DND-41 (cell line): ENCODE results near the gene N4BP2.

Source experiments
- ATAC-seq: fragments of 200-7000 bp; cut with Tn5 transposase; 3 replicates; pipeline ENCODE4 v1.9.1; 2021; ENCODE audit warnings: low read depth; ENCODE audit not compliant: insufficient read depth
- DNase-seq: peaks from one replicate; pipeline ENCODE4 v3.0.0-alpha.2; 2020
- H2AFZ ChIP-seq: 2 replicates; pipeline ENCODE4 v1.6.0; 2012; ENCODE audit warnings: low read depth, low read length
- H3K27ac ChIP-seq: 2 replicates; pipeline ENCODE4 v1.5.1; 2012; ENCODE audit warnings: low read length, inconsistent platforms
- H3K27me3 ChIP-seq: fragments of 200-600 bp; sonication (generic); 2 replicates; pipeline ENCODE4 v1.6.0; 2012; ENCODE audit warnings: low read length, mild to moderate bottlenecking, inconsistent platforms; ENCODE audit not compliant: insufficient read depth, poor library complexity
- H3K36me3 ChIP-seq: 2 replicates; pipeline ENCODE4 v1.5.1; 2012; ENCODE audit warnings: low read length, inconsistent platforms; ENCODE audit not compliant: insufficient read depth
- H3K4me1 ChIP-seq: 2 replicates; pipeline ENCODE4 v1.5.1; 2012; ENCODE audit warnings: mild to moderate bottlenecking, low read length; ENCODE audit not compliant: insufficient read depth
- H3K4me2 ChIP-seq: 2 replicates; pipeline ENCODE4 v1.6.0; 2012; ENCODE audit warnings: mild to moderate bottlenecking, moderate library complexity, low read length, inconsistent platforms; ENCODE audit not compliant: insufficient read depth
- H3K4me3 ChIP-seq, 2 experiments: fragments of 200-600 bp in 1 of 2; shearing (Covaris generic) in 1 of 2; 2 replicates each; pipeline ENCODE4 v1.5.1; 2012 to 2016; ENCODE audit warnings: inconsistent platforms in 2 of 2, low read length in 2 of 2, mild to moderate bottlenecking in 2 of 2, low read depth in 1 of 2, moderate library complexity in 1 of 2
- H3K79me2 ChIP-seq: 2 replicates; pipeline ENCODE4 v1.6.0; 2012; ENCODE audit warnings: low read length, inconsistent platforms; ENCODE audit not compliant: insufficient read depth
- H3K9ac ChIP-seq: 2 replicates; pipeline ENCODE4 v1.6.0; 2012; ENCODE audit warnings: low read depth, mild to moderate bottlenecking, inconsistent platforms, low read length, moderate library complexity
- H3K9me3 ChIP-seq: 2 replicates; pipeline ENCODE4 v1.5.1; 2012; ENCODE audit warnings: low read length, moderate library complexity, mild to moderate bottlenecking, inconsistent platforms; ENCODE audit not compliant: insufficient read depth, severe bottlenecking
- H4K20me1 ChIP-seq: 2 replicates; pipeline ENCODE4 v1.6.0; 2012; ENCODE audit warnings: low read length; ENCODE audit not compliant: insufficient read depth
- EZH2 ChIP-seq: IDR thresholded peaks from 3 replicates; pipeline ENCODE4 v1.6.1; 2012; ENCODE audit warnings: borderline replicate concordance, low read depth, mild to moderate bottlenecking, moderate library complexity, low read length, inconsistent platforms; ENCODE audit not compliant: severe bottlenecking
- TF ChIP-seq, protein P1 (sequence below): IDR thresholded peaks from 2 replicates; pipeline ENCODE4 v1.5.1; 2012; ENCODE audit warnings: borderline replicate concordance, low read length, moderate library complexity, mild to moderate bottlenecking; ENCODE audit not compliant: poor library complexity, severe bottlenecking; ENCODE audit errors: extremely low read depth

Gene N4BP2

DNA sequence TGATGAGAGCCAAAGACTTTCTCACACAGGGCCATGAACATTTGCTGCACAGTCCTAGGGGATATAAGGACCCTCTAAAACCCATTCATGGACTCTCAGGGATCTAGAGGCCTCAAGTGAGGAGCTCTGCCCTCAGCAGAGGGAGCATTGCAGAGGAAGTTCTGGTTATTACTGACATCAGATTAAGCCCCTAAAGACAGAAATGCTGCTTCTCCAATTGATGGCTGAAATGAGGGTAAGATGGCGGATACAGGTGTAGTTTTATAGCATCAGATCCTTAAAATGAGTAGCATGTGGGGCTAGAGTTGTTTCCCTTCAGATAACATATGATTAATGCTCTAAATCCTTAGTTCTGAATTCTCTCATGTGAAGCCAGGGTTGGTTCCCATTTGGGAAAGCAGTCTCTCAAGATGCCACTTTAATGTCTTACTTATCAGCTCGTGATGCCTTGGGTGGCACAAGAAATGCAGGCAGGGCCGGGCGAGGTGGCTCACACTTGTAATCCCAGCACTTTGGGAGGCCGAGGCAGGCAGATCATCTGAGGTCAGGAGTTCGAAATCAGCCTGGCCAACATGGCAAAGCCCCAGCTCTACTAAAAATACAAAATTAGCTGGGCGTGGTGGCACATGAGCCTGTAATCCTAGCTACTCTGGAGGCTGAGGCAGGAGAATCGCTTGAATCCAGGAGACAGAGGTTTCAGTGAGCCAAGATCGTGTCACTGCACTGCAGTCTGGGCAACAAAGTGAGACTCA, 148.0 kb downstream of the N4BP2 start:
- peaks cover 95% of the 10 kb centered on the region for H3K4me1 ChIP-seq
- peaks cover 87% of the 10 kb centered on the region for H4K20me1 ChIP-seq
- H3K4me2 ChIP-seq = peak overlapping the region; percentile 74
- ATAC-seq (no peak; the same call in 2 of the 3 replicates), DNase-seq (no peak)
- H3K9ac ChIP-seq = peak overlapping the region; percentile 19
- TF ChIP-seq, protein P1, sequence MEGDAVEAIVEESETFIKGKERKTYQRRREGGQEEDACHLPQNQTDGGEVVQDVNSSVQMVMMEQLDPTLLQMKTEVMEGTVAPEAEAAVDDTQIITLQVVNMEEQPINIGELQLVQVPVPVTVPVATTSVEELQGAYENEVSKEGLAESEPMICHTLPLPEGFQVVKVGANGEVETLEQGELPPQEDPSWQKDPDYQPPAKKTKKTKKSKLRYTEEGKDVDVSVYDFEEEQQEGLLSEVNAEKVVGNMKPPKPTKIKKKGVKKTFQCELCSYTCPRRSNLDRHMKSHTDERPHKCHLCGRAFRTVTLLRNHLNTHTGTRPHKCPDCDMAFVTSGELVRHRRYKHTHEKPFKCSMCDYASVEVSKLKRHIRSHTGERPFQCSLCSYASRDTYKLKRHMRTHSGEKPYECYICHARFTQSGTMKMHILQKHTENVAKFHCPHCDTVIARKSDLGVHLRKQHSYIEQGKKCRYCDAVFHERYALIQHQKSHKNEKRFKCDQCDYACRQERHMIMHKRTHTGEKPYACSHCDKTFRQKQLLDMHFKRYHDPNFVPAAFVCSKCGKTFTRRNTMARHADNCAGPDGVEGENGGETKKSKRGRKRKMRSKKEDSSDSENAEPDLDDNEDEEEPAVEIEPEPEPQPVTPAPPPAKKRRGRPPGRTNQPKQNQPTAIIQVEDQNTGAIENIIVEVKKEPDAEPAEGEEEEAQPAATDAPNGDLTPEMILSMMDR = no peak
- TF ChIP-seq EZH2 = no peak
- H3K27ac ChIP-seq = peak overlapping the region; percentile 65
- peaks cover 66% of the 10 kb centered on the region for H3K36me3 ChIP-seq
- no peaks in the 10 kb centered on the region for H3K27me3 ChIP-seq
- no peaks in the 10 kb centered on the region for H3K9me3 ChIP-seq
- peaks cover 100% of the 10 kb centered on the region for H3K79me2 ChIP-seq
- no peak overlapping the region for H2AFZ ChIP-seq
- H3K4me3 ChIP-seq = peak overlapping the region in 1 of 2 experiments; percentile 35; a peak in 2 of 4 replicates

DNA sequence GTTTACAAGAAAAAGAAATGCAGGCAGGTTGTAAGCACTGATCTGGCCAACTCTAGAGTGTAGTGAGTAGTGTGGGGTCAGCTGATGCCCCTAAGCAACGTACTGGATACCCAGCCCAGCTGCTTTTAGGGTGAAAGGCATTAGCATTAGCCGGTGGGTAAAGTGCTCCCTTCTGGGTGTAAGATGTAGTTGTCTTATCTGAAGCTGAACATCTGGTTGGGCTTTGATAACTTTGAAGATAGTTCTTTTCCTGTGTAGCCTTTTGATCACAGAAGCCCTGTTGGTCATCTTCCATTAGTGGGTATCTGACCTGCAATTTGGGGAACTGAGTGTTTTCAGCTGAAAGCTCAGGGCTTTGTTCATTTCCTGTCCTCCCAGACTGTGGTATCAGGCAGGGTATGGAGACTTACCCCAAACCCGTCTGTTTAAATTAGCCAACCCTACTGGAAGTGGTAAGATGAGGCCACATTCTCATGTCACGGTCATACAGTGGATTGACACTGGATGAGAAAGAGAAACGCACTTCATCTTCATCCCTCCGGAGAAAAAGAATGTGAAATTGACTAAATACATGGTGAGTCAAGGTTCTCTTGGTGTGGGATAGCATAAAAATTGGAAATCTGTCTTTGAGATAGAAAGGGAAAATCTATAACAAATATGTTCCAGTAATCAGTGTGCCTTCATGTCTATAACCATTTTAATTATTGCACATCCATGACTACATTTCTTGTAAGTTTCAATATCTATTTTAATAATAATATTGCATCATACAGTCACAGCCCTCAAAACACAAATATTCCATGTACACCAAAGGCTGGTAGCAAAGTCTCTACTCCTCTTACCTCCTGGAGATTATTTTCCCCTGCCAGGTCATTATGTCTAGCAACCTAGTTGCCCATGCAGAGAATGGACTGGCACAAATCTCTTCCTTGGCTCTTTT, 148.9 kb downstream of the N4BP2 start:
- Histone ChIP-seq H3K9ac (peak overlapping the region; percentile 20), H2AFZ (no peak overlapping the region), H3K9me3 (no peaks in the 10 kb centered on the region), H3K27ac (peak overlapping the region; percentile 65), H3K36me3 (peaks cover 73% of the 10 kb centered on the region), H3K27me3 (no peaks in the 10 kb centered on the region), H3K4me3 (peak overlapping the region in 1 of 2 experiments; percentile 35; a peak in 2 of 4 replicates), H4K20me1 (peaks cover 87% of the 10 kb centered on the region), H3K4me1 (peaks cover 95% of the 10 kb centered on the region), H3K79me2 (peaks cover 100% of the 10 kb centered on the region), H3K4me2 (peak overlapping the region; percentile 74)
- peak; percentile 42 for DNase-seq
- ATAC-seq = peak; percentile 68
- TF ChIP-seq EZH2 = no peak

DNA sequence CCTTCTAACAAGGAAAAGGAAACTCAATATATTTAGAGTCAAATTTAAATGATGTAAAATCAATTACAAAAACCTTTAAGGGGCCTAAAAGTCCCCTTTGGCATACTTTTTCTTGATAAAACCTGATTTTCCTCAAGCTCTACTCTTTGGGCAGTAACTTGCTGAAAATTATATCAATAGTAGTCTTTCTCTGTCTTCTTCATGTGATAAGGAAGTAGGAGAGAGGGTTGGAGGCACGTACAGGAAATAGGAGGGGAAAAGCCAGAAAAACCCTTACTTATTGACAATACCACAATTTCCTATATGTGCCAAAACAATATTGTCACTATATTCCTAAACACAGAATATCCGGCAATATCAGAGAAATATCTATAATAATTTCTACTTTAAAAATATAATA, 149.8 kb downstream of the N4BP2 start:
- H3K36me3 ChIP-seq = peaks cover 72% of the 10 kb centered on the region
- peaks cover 100% of the 10 kb centered on the region for H3K79me2 ChIP-seq
- peaks cover 93% of the 10 kb centered on the region for H3K4me1 ChIP-seq
- no peak overlapping the region for H2AFZ ChIP-seq
- peaks cover 86% of the 10 kb centered on the region for H4K20me1 ChIP-seq
- no peak for DNase-seq
- TF ChIP-seq, protein P1 = no peak
- TF ChIP-seq EZH2 = no peak
- peak overlapping the region; percentile 65 for H3K27ac ChIP-seq
- peak overlapping the region; percentile 74 for H3K4me2 ChIP-seq
- H3K4me3 ChIP-seq = peak overlapping the region in 1 of 2 experiments; percentile 26; a peak in 1 of 4 replicates
- no peaks in the 10 kb centered on the region for H3K9me3 ChIP-seq
- H3K27me3 ChIP-seq = no peaks in the 10 kb centered on the region
- H3K9ac ChIP-seq = 0 out of 2 replicates have a peak overlapping the region, but pooled peaks have one; percentile 20
- ATAC-seq = no peak
